KMS-11 (cell line): ENCODE measurements around the gene CLDN34.

Experiments used
- H2AFZ ChIP-seq: fragments of 200-600 bp; sonication (generic); 2 replicates; pipeline ENCODE4 v1.6.1; 2016; ENCODE audit warnings: antibody characterized with exemption, mixed run types, low read depth
- H3K27ac ChIP-seq: fragments of 200-600 bp; sonication (generic); 2 replicates; pipeline ENCODE4 v1.6.1; 2016; ENCODE audit warnings: mild to moderate bottlenecking, mixed run types
- H3K27me3 ChIP-seq: fragments of 200-600 bp; sonication (generic); 2 replicates; pipeline ENCODE4 v1.6.1; 2017; ENCODE audit warnings: mild to moderate bottlenecking, low read depth, mixed run types, moderate library complexity; ENCODE audit not compliant: insufficient read depth
- H3K36me3 ChIP-seq: fragments of 200-600 bp; sonication (generic); 2 replicates; pipeline ENCODE4 v1.6.1; 2017; ENCODE audit warnings: mild to moderate bottlenecking, mixed run types; ENCODE audit not compliant: insufficient read depth
- H3K4me1 ChIP-seq: fragments of 200-600 bp; sonication (generic); 2 replicates; pipeline ENCODE4 v1.6.1; 2016; ENCODE audit warnings: mild to moderate bottlenecking, low read depth, mixed run types; ENCODE audit not compliant: poor library complexity, severe bottlenecking
- H3K4me2 ChIP-seq: fragments of 200-600 bp; sonication (generic); 2 replicates; pipeline ENCODE4 v1.7.0; 2016; ENCODE audit warnings: mild to moderate bottlenecking, mixed run types
- H3K4me3 ChIP-seq: fragments of 200-600 bp; sonication (generic); IDR thresholded peaks from 2 replicates; pipeline ENCODE4 v1.6.1; 2017; ENCODE audit warnings: low read depth, low read length, mixed read lengths; ENCODE audit not compliant: insufficient read depth
- H3K79me2 ChIP-seq: fragments of 200-600 bp; sonication (generic); 2 replicates; pipeline ENCODE4 v1.6.1; 2016; ENCODE audit warnings: low read depth, mixed run types; ENCODE audit not compliant: insufficient read depth
- H3K9ac ChIP-seq: fragments of 200-600 bp; sonication (generic); 2 replicates; pipeline ENCODE4 v1.6.1; 2016; ENCODE audit warnings: mild to moderate bottlenecking, mixed run types
- H4K20me1 ChIP-seq: fragments of 200-600 bp; sonication (generic); 2 replicates; pipeline ENCODE4 v1.6.1; 2016; ENCODE audit warnings: mild to moderate bottlenecking, mixed run types; ENCODE audit not compliant: insufficient read depth
- TF ChIP-seq, protein P1 (sequence below): fragments of 200-600 bp; sonication (generic); conservative IDR thresholded peaks from 2 replicates; pipeline ENCODE4 v1.6.1; 2017; ENCODE audit warnings: low read depth, mild to moderate bottlenecking, antibody characterized with exemption, low read length, moderate library complexity, mixed read lengths

Gene CLDN34

DNA sequence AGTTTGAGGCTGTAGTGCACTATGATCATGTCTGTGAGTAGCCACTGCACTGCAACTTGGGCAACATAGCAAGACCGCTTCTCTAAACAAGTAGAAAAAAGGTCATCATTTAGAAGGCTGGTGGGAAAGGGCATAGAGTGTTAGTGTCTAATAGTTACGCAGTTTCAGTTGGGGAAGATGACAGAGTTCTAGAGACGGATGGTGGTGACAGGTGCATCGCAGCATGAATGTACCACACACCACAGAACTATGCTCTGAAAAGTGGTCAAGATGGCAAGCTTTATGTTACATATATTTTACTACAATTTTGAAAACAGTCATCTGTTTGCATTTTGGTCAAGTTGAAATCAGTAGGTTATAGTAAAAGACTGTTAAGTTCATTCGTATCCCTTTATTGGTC lies 23.7 kb upstream of the CLDN34 start:
- Histone ChIP-seq H3K9ac (peak overlapping the region; percentile 22; the same call in 1 of the 2 replicates), H3K36me3 (no peaks in the 10 kb centered on the region)

DNA sequence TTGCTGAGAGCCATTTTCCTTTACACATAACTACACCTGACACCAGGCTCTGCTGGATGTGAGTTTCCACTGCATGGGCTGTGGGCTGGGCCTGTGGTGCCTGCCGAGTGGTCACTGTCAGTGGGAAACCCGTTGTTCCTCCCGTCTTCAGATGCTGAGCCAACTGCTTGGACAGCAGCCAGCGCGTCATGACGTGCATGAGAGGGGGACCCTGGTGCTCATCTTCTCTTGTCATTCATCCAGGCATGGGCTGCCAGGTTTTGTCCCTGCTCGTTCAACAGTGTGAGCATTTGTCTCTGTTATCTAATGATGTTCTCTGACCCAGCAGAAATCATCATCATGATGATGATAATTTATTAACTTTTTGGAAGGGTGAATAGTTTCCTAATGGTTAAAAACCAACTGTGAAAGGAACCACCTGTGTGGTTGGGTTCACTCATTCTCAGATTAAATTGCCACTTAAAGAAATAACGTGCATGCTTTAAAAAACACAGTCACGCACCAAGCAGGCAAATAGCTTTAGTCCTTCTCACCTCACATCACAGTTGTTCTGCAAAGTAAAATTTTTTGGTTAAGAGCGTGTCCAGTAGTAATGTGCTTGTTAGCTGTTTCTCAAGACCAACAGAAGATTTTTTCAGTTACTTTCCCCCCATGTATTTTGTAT lies 19.9 kb upstream of the CLDN34 start:
- Histone ChIP-seq H4K20me1 (no peaks in the 10 kb centered on the region), H2AFZ (no peak overlapping the region), H3K4me1 (peaks cover 21% of the 10 kb centered on the region), H3K4me2 (no peak overlapping the region), H3K4me3 (no peak overlapping the region), H3K36me3 (no peaks in the 10 kb centered on the region), H3K9ac (no peak overlapping the region), H3K79me2 (no peaks in the 10 kb centered on the region), H3K27ac (no peak overlapping the region), H3K27me3 (no peaks in the 10 kb centered on the region)
- TF ChIP-seq, protein P1, sequence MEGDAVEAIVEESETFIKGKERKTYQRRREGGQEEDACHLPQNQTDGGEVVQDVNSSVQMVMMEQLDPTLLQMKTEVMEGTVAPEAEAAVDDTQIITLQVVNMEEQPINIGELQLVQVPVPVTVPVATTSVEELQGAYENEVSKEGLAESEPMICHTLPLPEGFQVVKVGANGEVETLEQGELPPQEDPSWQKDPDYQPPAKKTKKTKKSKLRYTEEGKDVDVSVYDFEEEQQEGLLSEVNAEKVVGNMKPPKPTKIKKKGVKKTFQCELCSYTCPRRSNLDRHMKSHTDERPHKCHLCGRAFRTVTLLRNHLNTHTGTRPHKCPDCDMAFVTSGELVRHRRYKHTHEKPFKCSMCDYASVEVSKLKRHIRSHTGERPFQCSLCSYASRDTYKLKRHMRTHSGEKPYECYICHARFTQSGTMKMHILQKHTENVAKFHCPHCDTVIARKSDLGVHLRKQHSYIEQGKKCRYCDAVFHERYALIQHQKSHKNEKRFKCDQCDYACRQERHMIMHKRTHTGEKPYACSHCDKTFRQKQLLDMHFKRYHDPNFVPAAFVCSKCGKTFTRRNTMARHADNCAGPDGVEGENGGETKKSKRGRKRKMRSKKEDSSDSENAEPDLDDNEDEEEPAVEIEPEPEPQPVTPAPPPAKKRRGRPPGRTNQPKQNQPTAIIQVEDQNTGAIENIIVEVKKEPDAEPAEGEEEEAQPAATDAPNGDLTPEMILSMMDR = no peak

More for the DNA sequence above, 23.7 kb upstream of the CLDN34 start:
- Histone ChIP-seq H2AFZ (no peak overlapping the region), H3K4me3 (no peak overlapping the region), H3K27me3 (no peaks in the 10 kb centered on the region), H3K27ac (peak overlapping the region; percentile 76), H3K4me2 (peak overlapping the region; percentile 73), H4K20me1 (no peaks in the 10 kb centered on the region), H3K79me2 (no peaks in the 10 kb centered on the region), H3K4me1 (peaks cover 54% of the 10 kb centered on the region)
- TF ChIP-seq, protein P1 = no peak

DNA sequence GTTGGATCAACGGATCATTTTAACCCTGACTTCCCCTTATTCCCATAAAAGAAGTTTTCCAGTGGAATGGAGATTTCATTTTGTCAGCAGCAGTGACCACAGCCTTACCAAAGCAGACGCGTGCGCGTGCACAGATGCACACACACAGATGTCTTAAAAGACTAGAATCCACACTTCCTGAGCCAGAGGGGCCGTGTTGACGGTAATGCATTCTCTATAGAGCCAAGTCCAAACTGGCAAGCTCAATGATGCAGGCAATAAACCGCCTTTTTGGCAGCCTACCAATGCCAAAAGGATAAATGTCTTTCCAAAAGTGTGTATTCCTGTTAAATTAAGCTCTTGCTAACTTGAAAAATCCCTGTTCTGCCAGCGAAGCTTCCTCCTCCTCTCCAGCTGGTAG lies 18.8 kb upstream of the CLDN34 start:
- H3K9ac ChIP-seq = no peak overlapping the region
- H3K79me2 ChIP-seq = no peaks in the 10 kb centered on the region
- TF ChIP-seq, protein P1 = no peak
- no peaks in the 10 kb centered on the region for H3K36me3 ChIP-seq
- no peak overlapping the region for H3K27ac ChIP-seq
- H3K27me3 ChIP-seq = no peaks in the 10 kb centered on the region
- H4K20me1 ChIP-seq = no peaks in the 10 kb centered on the region
- H3K4me3 ChIP-seq = no peak overlapping the region
- peaks cover 10% of the 10 kb centered on the region for H3K4me1 ChIP-seq
- H3K4me2 ChIP-seq = no peak overlapping the region
- H2AFZ ChIP-seq = no peak overlapping the region

DNA sequence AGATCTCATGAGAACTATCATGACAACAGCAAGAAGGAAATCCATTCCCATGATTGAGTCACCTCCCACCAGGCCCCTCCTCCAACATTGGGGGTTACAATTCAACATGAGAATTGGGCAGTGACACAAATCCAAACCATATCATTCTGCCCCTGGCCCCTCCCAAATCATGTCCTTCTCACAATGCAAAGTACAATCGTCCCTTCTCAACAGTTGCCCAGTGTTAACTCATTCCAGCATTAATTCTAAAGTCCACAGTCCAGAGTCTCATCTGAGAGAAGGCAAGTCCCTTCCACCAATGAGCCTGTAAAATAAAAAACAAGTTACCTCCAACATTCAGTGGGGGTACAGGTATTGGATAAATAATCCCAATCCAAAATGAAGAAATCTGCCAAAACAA lies 14.9 kb upstream of the CLDN34 start:
- H3K9ac ChIP-seq = no peak overlapping the region
- H3K4me3 ChIP-seq = no peak overlapping the region

More for the DNA sequence above, 14.9 kb upstream of the CLDN34 start:
- H3K4me2 ChIP-seq = no peak overlapping the region
- H3K79me2 ChIP-seq = no peaks in the 10 kb centered on the region
- H3K27ac ChIP-seq = no peak overlapping the region
- no peaks in the 10 kb centered on the region for H3K36me3 ChIP-seq
- no peaks in the 10 kb centered on the region for H4K20me1 ChIP-seq
- TF ChIP-seq, protein P1 = no peak
- H3K4me1 ChIP-seq = no peaks in the 10 kb centered on the region
- H3K27me3 ChIP-seq = no peaks in the 10 kb centered on the region
- H2AFZ ChIP-seq = no peak overlapping the region
